Colonic mucosa (tissue), 4 donors: Measurements from ENCODE around the gene SCN8A. TPM values are rescaled to one million over a fixed set of nuclear protein-coding genes. Genes with fewer than 3 reads are reported as not detected.

Source experiments
- DNase-seq: peaks from one replicate; pipeline ENCODE4 v3.0.0-alpha.2; 2020
- H3K27ac ChIP-seq: fragments of 200-600 bp; one replicate; pipeline ENCODE4 v1.8.0; 2021
- H3K27me3 ChIP-seq: fragments of 200-600 bp; one replicate; pipeline ENCODE4 v1.8.0; 2021
- H3K36me3 ChIP-seq: fragments of 200-600 bp; one replicate; pipeline ENCODE4 v1.8.0; 2021
- H3K4me1 ChIP-seq: fragments of 200-600 bp; one replicate; pipeline ENCODE4 v1.8.0; 2021; ENCODE audit warnings: mild to moderate bottlenecking
- H3K4me3 ChIP-seq: fragments of 200-600 bp; one replicate; pipeline ENCODE4 v1.8.0; 2021
- H3K9ac ChIP-seq, 2 donors: one replicate each; pipeline ENCODE4 v1.7.0; 2013; ENCODE audit warnings: control low read depth in 2 of 2, low read depth in 2 of 2, low read length in 2 of 2
- H3K9me3 ChIP-seq: fragments of 200-600 bp; one replicate; pipeline ENCODE4 v1.8.0; 2021
- CTCF ChIP-seq: fragments of 200-600 bp; IDR thresholded peaks from one replicate; pipeline ENCODE4 v1.8.0; 2022; ENCODE audit warnings: antibody characterized with exemption, mild to moderate bottlenecking
- intact Hi-C: fragments of 100-400 bp; cut with DNase I; formaldehyde crosslinking; loops from one replicate; pipeline ENCODE4 v1.14.1; 2022
- total RNA-seq, 2 donors: library from RNA; stranded (reverse); fragmentation: NEBNext Ultra II Directional in 1 of 2; extraction: Animal tissue kit (Norgen Biotek cat#: 25700) in 1 of 2; gene quantifications; one replicate each; pipeline ENCODE4 v1.2.1, GENCODE V29; 2021
- donor health status: healthy.
- donor health status: DM: no; HTN: no; CAD: no.
- donor health status: DM: no; HTN: no; CAD: no.

Gene SCN8A
- total RNA-seq, 2 donors from 2014 or later, result 4.2 to 10.0 TPM

- no peaks in the 10 kb centered on the region for H3K9me3 ChIP-seq
- H3K27ac ChIP-seq, result no peak overlapping the region
- no peak for TF ChIP-seq CTCF
- H3K4me3 ChIP-seq, result no peak overlapping the region
- H3K9ac ChIP-seq, result no peak overlapping the region
- no peak for DNase-seq
- H3K4me1 ChIP-seq, result no peaks in the 10 kb centered on the region
- intact Hi-C loops, result no loop called here
- no peaks in the 10 kb centered on the region for H3K27me3 ChIP-seq
- H3K36me3 ChIP-seq, result no peaks in the 10 kb centered on the region
Measured at GRCh38 chr12:51645961-51646360, 54.9 kb downstream of the SCN8A start.

GRCh38 chr12:51647647-51648046 lies 56.6 kb downstream of the SCN8A start:
- intact Hi-C loops, result no loop called here
- H3K27ac ChIP-seq, result no peak overlapping the region
- no peak for TF ChIP-seq CTCF
- no peak overlapping the region for H3K4me3 ChIP-seq
- H3K4me1 ChIP-seq, result no peaks in the 10 kb centered on the region
- H3K9ac ChIP-seq, result no peak overlapping the region
- H3K36me3 ChIP-seq, result no peaks in the 10 kb centered on the region
- H3K27me3 ChIP-seq, result no peaks in the 10 kb centered on the region
- H3K9me3 ChIP-seq, result no peaks in the 10 kb centered on the region
- DNase-seq, result no peak

- no peak overlapping the region for H3K4me3 ChIP-seq
- intact Hi-C loops, result no loop called here
- H3K9me3 ChIP-seq, result no peaks in the 10 kb centered on the region
- TF ChIP-seq CTCF, result no peak
- DNase-seq, result no peak
- H3K9ac ChIP-seq, result no peak overlapping the region
- H3K27me3 ChIP-seq, result no peaks in the 10 kb centered on the region
- no peaks in the 10 kb centered on the region for H3K36me3 ChIP-seq
- no peaks in the 10 kb centered on the region for H3K4me1 ChIP-seq
- H3K27ac ChIP-seq, result no peak overlapping the region
Measured at GRCh38 chr12:51653431-51653830, 62.4 kb downstream of the SCN8A start.

GRCh38 chr12:51661199-51661598 lies 70.2 kb downstream of the SCN8A start:
- no peak overlapping the region for H3K27ac ChIP-seq
- H3K9ac ChIP-seq, result no peak overlapping the region
- H3K4me1 ChIP-seq, result no peaks in the 10 kb centered on the region
- H3K27me3 ChIP-seq, result no peaks in the 10 kb centered on the region
- no peak for DNase-seq
- intact Hi-C loops, result no loop called here
- H3K9me3 ChIP-seq, result no peaks in the 10 kb centered on the region
- TF ChIP-seq CTCF, result no peak
- no peaks in the 10 kb centered on the region for H3K36me3 ChIP-seq
- H3K4me3 ChIP-seq, result no peak overlapping the region

- Histone ChIP-seq H3K4me3 (no peak overlapping the region), H3K9ac (no peak overlapping the region), H3K27ac (no peak overlapping the region), H3K4me1 (no peaks in the 10 kb centered on the region), H3K27me3 (no peaks in the 10 kb centered on the region), H3K36me3 (no peaks in the 10 kb centered on the region), H3K9me3 (no peaks in the 10 kb centered on the region)
- DNase-seq, result no peak
- intact Hi-C loops, result no loop called here
- no peak for TF ChIP-seq CTCF
Measured at GRCh38 chr12:51661836-51662235, 70.8 kb downstream of the SCN8A start.

GRCh38 chr12:51662728-51663154 lies 71.7 kb downstream of the SCN8A start:
- no peak overlapping the region for H3K9ac ChIP-seq
- H3K36me3 ChIP-seq, result no peaks in the 10 kb centered on the region
- no peaks in the 10 kb centered on the region for H3K27me3 ChIP-seq
- intact Hi-C loops, result no loop called here
- TF ChIP-seq CTCF, result no peak
- no peak overlapping the region for H3K4me3 ChIP-seq
- H3K27ac ChIP-seq, result no peak overlapping the region
- H3K9me3 ChIP-seq, result no peaks in the 10 kb centered on the region
- H3K4me1 ChIP-seq, result no peaks in the 10 kb centered on the region
- peak; percentile 25 for DNase-seq
